H7 (cell line): ENCODE measurements around the gene FGF19. TPM values are rescaled to one million over a fixed set of nuclear protein-coding genes. Genes with fewer than 3 reads are reported as not detected.
A peak's percentile ranks its signal among the peaks of the same experiment; 100 is the strongest.

Experiments used
- DNase-seq: peaks from one replicate; pipeline ENCODE4 v3.0.0; 2012
- H3K27me3 ChIP-seq: 2 replicates; pipeline ENCODE4 v1.6.0; 2011; ENCODE audit warnings: mild to moderate bottlenecking, low read length; ENCODE audit not compliant: control insufficient read depth, insufficient read depth
- H3K36me3 ChIP-seq: replicated peaks from 2 replicates; pipeline ENCODE4 v1.5.1; 2011; ENCODE audit warnings: low read length; ENCODE audit not compliant: control insufficient read depth, insufficient read depth
- H3K4me3 ChIP-seq: 2 replicates; pipeline ENCODE4 v1.5.1; 2011; ENCODE audit warnings: low read depth, mild to moderate bottlenecking, control low read depth, low read length, moderate library complexity; ENCODE audit not compliant: insufficient read depth
- total RNA-seq: library from RNA; depleted of rRNA; stranded (reverse); fragments of >200 nt; shearing (Covaris generic); gene quantifications from 2 replicates; pipeline ENCODE4 v1.2.3, GENCODE V29; 2014

Gene FGF19
- total RNA-seq, 1 experiment from 2014 or later, result 36.7 TPM

DNA sequence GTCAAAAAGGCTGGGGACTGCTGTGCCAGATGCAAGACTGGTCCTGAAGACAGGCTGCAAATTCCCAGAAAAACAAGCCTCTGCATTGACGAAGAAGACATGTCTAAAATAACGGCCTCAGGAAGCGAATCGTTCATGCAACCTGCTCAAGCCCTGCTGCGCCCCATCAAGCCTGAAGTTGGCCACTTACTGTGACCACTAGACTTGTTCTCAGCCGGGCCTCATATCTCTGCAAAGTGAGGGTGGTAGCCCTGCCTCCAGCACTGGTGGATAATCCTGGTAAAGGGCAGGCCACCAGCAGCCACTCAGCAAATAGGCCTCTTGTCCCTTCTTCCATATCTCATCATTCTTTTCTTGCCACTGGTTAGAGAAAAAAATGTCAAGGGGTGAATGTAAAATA, 40.5 kb downstream of the FGF19 start:
- no peaks in the 10 kb centered on the region for H3K27me3 ChIP-seq

DNA sequence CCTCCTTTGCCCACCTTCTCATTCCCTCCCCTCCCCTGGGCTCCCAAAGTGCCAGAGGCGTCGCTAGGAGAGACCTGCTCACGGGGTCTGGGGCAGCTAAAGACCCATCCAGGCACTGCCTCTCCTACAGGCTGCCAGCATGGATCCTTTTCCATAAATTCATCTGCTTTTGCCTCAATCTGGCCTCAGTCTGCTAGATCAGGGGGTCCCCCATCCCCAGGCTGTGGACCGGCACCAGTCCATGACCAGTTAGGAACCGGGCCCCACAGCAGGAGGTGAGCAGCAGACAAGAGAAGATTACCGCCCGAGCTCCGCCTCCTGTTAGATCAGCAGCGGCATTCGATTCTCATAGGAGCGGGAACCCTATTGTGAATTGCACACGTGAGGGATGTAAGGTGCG, 41.0 kb downstream of the FGF19 start:
- Histone ChIP-seq H3K27me3 (no peaks in the 10 kb centered on the region), H3K36me3 (peaks cover 3% of the 10 kb centered on the region), H3K4me3 (no peak overlapping the region)
- peak; percentile 38 for DNase-seq

More for the DNA sequence above, 40.5 kb downstream of the FGF19 start:
- peak; percentile 22 for DNase-seq
- Histone ChIP-seq H3K36me3 (peaks cover 3% of the 10 kb centered on the region), H3K4me3 (no peak overlapping the region)

DNA sequence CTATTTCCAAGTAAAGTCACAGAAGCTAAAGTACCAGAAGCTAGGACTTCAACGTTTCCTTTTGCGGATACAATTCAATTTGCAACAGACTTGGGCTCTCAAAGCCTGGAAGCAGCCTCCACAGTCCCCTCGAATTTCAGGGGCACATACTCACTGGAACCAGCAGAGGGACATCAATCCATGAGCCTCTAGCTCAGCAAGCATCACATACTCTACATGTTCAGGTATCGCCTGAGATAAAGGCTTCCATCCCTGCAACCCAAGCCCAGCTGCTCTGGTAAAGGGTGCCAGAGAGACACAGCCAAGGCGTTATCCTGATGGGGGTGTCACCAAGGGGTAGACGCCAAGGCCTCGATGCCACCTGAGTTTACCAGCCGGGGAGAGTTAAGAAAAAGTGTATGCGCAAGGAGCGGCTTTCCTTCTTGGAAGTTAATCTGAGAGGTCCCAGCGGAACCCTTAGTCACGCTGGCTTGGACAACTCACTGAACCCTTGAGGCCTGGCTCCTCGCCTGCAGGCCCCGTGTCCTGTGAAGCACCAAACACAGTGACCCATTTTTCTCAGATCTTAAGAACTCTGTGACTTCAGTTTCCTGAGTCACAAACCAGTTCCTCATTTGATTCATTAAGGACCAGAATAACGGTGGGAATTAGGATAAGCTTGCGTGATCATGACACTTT, 41.7 kb downstream of the FGF19 start:
- Histone ChIP-seq H3K4me3 (no peak overlapping the region), H3K27me3 (no peaks in the 10 kb centered on the region), H3K36me3 (peaks cover 3% of the 10 kb centered on the region)
- peak; percentile 88 for DNase-seq

DNA sequence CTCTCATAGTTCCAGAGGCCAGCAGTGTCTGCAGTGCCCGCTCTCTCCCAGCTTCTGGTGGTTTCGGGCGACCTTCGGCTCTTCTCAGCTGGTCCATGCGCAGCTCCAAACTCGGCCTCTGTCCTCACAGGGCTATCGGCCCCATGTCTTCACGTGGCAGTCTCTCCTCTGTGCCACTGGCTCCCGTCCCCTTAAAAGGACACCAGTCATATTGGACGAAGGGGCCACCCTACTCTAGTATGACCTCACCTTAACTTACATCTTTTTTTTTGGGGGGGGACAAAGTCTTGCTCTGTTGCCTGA, 42.5 kb downstream of the FGF19 start:
- H3K4me3 ChIP-seq, result no peak overlapping the region
- no peaks in the 10 kb centered on the region for H3K27me3 ChIP-seq
- DNase-seq, result peak; percentile 26
- peaks cover 3% of the 10 kb centered on the region for H3K36me3 ChIP-seq

DNA sequence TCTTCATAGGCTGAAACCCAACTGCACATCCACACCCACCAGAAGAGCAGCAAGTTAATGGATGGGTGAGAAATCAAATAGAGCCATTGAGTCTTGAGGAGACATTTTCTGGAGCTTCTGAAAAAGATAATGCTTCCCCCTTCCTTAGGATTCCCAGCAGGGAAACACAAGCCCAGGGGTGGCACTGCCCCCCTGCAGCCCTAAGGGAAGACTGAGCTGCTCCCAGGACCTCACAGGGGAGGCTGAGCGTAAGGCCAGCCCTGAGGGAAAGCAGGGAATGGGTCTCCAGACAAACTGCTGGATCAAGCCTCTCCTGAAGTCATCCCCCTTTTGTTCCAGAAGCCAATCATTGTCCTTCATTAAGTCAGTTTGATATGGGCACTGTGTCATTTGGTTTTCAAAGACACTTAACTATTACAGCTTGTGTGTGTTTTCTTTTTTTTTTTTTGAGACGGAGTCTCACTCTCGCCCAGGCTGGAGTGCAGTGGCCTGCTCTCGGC, 43.8 kb downstream of the FGF19 start:
- Histone ChIP-seq H3K4me3 (no peak overlapping the region), H3K36me3 (peaks cover 2% of the 10 kb centered on the region; the same call in 1 of the 2 replicates), H3K27me3 (no peaks in the 10 kb centered on the region)
- peak; percentile 34 for DNase-seq

DNA sequence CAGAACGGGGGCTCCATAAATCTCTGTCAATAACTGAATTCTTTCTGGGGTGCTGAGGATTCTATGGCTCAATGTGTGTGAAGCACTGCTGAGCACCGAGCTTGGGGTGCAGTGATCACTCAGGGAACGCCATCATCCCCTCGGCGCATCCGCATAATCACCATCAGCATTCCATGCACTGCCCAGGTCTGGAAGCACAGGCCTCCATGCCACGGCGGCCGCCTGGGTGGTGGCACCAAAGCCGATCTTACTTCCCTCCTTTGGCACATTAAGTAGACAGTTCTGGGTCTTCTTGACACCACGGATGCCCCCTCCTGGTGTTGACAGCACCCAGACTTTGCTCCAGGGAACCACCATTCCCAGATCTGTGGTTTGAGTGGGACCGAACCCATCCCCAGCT, 44.2 kb downstream of the FGF19 start:
- Histone ChIP-seq H3K4me3 (no peak overlapping the region), H3K36me3 (no peaks in the 10 kb centered on the region), H3K27me3 (no peaks in the 10 kb centered on the region)
- DNase-seq, result peak; percentile 38

DNA sequence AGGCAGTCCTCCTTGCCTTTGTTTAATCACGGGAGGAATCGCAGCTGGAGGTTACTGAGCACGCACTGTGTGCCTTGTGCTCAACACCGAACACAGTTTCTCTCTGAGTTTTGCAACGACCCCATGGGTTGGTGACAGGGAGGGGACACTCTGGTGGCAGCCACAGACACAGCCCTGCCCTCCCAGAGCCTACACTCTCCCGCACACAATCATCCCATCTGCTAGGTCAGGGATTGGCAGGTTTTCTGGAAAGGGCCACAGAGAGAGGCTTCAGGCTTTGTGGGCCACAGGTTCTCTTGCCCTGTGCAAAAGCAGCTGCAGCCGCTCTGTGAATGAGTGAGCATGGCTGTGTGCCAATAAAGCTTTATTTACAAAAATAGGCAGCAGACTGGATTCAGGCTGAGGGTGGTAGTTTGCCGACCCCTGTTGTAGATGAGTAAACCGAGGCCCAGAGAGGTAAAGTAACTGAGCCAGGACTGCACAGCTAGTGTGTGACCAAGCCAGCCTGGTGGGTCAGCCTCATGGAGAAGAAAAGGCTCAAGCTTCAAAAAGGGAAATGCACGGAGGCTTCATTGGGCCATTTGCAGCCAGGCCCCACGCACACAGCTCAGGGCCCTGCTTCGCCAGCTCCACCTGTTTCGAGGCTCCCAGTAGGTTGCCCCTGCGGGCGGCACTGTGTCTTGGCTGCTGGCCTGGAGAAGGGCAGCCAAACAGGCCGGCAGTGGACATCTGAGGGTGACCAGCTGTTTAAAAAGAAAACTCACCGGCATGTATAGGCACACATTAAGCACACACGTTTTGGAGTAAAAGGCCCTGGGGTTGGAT, 45.0 kb downstream of the FGF19 start:
- no peak overlapping the region for H3K4me3 ChIP-seq
- no peaks in the 10 kb centered on the region for H3K27me3 ChIP-seq
- DNase-seq, result no peak
- H3K36me3 ChIP-seq, result no peaks in the 10 kb centered on the region

DNA sequence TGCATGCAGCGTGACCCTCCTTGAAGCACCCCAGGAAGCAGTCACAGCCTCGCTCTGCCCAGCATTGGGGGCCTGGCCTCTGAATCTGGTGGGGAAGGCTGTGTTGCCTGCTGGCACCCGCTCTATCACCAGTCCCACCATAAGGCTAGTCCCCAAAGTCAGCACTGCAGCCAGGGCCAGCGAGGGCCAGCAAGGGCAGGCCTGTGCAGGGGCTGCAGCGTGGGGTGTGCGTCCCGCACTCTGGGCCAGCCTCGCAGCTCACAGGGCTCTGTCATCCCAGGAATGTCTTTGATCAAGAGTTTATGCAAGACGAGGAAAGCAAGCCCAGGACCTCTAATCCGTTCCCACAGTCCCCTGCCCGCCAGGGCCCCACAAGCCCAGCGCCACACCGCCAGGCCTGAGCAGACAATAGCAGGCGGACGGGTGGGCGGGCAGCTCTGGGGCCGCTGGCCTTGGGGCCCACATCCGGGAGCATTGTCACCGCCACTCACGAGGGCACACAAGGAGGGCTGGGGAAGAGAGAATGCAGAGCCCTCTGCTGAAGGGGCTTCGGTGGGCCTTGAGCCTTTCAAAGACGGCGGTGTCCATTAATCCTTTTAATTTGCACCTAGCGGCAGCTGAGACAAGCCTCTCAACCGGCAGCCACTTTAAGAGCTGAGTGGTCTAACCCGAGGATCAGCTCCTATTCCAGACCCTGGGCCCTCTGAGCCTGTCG, 45.8 kb downstream of the FGF19 start:
- peak; percentile 95 for DNase-seq
- Histone ChIP-seq H3K27me3 (no peaks in the 10 kb centered on the region), H3K36me3 (no peaks in the 10 kb centered on the region; the same call in 1 of the 2 replicates), H3K4me3 (no peak overlapping the region)

DNA sequence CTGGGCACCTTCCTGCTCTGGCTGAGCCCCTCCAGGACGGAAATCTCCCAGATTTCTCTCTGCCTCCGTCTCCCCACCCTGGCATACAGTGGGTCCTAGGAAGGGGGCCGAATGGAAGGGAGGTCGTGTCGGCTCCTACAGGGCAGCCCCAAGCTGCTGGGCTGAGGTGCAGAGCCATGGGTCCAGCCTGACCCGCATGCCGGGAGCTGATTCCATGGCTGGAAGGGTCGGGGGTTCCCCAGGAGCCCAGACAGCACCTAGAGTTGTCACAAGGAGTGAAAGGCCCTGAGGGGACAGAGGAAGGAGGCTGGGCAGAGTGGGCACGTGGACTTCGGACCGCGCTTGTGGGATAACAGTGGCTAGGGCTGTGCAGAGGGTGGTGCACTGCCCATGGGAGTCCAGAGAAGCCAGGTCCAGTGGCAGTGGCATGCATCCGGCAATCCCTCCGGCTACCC, 46.3 kb downstream of the FGF19 start:
- peak; percentile 64 for DNase-seq
- Histone ChIP-seq H3K4me3 (no peak overlapping the region), H3K36me3 (no peaks in the 10 kb centered on the region; the same call in 1 of the 2 replicates), H3K27me3 (no peaks in the 10 kb centered on the region)

DNA sequence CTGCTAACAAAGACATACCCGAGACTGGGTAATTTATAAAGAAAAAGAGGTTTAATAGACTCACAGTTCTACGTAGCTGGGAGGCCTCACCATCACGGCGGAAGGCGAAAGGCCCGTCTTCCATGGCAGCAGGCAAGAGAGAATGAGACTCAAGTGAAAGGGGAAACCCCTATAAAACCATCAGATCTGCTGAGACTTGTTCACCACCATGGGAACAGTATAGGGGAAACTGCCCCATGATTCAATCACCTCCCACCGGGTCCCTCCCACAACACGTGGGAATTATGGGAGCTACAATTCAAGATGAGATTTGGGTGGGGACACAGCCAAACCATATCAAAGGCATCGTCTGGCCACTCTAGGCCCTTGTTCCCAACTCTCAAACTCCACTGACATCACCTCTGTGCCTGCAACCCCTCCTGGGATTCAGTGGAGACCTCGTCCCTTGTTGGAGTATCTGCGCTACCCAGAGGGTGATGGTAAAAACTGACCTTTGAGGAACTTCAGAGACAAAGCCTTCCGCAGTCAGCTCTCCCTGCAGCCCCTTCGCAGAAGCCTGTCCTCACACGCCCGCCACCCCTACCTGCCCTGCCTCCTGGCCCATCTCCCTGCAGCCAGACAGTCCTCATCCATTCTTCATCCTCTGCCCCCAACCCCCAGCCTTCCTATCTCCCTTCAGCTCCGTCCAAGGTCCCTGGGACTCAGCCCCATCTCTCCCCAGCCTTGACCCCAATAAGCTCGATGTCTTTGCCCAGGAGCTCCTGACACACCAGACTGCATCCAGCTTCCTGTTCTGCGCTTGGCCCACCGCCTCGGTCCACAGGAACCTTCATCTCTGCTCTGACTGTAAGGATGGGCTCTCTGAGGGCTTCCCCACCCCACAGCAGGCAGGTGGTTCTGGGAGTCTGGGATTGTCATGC, 47.0 kb downstream of the FGF19 start:
- peak; percentile 51 for DNase-seq

DNA sequence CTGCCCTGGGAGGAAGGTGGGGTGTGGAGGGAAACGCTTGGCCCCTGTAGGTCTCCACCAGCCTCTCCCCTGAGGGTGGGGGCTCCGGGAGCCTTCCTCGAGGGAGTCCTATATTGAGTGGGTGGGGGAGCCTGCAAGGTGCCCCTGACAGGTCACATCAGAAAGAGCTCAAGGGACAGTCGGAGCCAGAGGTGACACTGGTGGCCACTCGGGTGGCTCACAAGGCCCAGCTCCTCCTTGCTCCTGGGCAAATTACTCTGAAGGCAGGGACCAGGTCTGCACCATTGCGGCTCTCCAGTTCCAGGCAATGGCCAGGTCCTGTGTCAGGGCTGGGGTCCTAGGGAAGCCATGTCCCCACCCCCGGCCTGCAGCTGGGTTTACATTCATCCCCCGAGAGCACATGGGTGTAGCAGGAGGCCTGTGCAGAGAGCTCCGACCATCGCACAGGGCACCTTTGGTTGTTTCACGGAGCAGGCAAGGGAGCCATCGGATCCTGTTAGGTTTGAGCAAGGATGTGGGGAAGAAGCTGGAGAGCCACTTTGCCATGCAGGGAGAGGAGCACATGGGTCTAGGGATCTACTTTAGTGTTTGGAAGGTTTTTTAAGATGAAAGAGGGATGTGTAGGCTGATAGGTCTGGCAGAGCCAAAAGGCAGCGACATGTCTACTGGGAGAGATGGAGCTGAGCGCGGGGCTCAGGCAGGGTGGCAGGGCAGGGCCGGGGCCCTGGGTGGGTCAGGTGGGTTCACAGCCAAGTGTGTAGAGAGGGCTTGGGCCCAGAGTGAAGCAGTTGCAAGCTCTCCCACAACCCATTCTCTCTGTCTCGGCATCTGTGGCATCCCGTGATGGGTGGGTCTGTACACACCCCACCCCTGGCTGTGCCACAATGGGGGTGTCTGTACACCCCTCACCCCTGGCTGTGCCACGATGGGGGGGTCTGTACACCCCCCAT, 48.1 kb downstream of the FGF19 start:
- peak; percentile 59 for DNase-seq
- H3K27me3 ChIP-seq, result no peaks in the 10 kb centered on the region
- H3K4me3 ChIP-seq, result no peak overlapping the region
- H3K36me3 ChIP-seq, result peaks cover 9% of the 10 kb centered on the region

More for the DNA sequence above, 47.0 kb downstream of the FGF19 start:
- Histone ChIP-seq H3K36me3 (peaks cover 3% of the 10 kb centered on the region), H3K27me3 (no peaks in the 10 kb centered on the region), H3K4me3 (no peak overlapping the region)

DNA sequence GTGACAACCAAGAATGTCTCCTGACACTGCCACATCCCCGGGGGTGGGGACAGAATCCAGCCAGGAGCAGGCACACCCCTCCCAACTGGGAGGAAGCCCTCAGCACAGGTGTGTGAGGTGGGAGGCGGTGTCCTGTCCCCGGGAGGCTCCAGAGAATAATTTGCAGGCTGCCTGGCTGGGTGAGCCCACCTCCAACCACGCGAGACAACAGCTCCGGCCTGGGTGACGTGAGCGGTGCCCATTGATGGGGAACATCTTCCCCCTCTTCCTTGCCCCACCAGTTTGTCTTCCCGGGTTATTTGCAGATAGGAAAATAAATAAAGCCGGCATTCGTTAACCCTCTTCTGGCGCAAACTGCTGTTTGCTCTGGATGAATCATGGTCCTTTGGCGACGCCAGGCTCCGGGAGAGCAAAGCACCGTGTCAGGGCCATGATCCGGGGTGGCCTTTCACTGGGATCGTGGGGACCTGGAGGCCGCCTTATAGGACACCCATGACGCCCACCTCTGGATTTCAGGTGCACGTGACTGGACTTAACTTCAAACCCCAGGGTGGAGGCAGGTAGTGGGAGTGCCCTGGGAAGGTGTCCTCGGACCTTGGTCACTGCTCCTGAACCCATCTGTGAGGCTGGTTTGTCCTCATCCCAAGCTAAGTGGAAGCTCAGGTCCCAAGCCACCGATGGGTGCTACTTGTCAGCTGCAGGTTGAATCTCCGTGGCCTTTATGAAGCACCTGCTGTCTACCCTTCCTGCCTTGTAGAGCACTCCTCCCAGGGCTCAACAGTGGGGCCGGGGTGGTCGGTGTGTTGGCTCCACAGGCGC, 49.0 kb downstream of the FGF19 start:
- H3K36me3 ChIP-seq, result peaks cover 14% of the 10 kb centered on the region
- peak; percentile 64 for DNase-seq
- no peak overlapping the region for H3K4me3 ChIP-seq

More for the DNA sequence above, 49.0 kb downstream of the FGF19 start:
- H3K27me3 ChIP-seq, result no peaks in the 10 kb centered on the region
